Transverse colon (tissue), 4 donors: Measurements from ENCODE around the gene VTA1. TPM values are rescaled to one million over a fixed set of nuclear protein-coding genes. Genes with fewer than 3 reads are reported as not detected.

Source experiments
- DNase-seq: peaks from one replicate; pipeline ENCODE4 v3.0.0-alpha.2; 2019
- H3K27ac ChIP-seq, 4 donors: fragments of 200-600 bp; sonication (generic); 2 replicates each; pipeline ENCODE4 v1.5.1; 2016 to 2018; ENCODE audit warnings: inconsistent platforms in 4 of 4
- H3K27me3 ChIP-seq: fragments of 200-600 bp; sonication (generic); 2 replicates; pipeline ENCODE4 v1.5.1; 2017; ENCODE audit warnings: inconsistent platforms
- H3K36me3 ChIP-seq, 4 donors: fragments of 200-600 bp; sonication (generic); 2 replicates each; pipeline ENCODE4 v1.5.1; 2017 to 2019; ENCODE audit warnings: inconsistent platforms in 4 of 4
- H3K4me1 ChIP-seq, 4 donors: fragments of 200-600 bp; sonication (generic); 2 replicates each; pipeline ENCODE4 v1.5.1; 2017 to 2020; ENCODE audit warnings: inconsistent platforms in 4 of 4
- H3K4me3 ChIP-seq, 4 donors: fragments of 200-600 bp; sonication (generic); 1 replicate in 1 of 4; 2 replicates in 3 of 4; pipeline versions ENCODE4 v1.5.1 to v1.6.1; 2017 to 2019; ENCODE audit warnings: inconsistent platforms in 4 of 4
- H3K9me3 ChIP-seq, 2 donors: fragments of 200-600 bp; sonication (generic); 2 replicates each; pipeline ENCODE4 v1.5.1; 2017 to 2019; ENCODE audit warnings: inconsistent platforms in 2 of 2
- EP300 ChIP-seq: sonication (generic); formaldehyde crosslinking; IDR thresholded peaks from one replicate; pipeline ENCODE4 v1.6.1; 2017; ENCODE audit warnings: antibody characterized with exemption, low read depth
- POLR2A ChIP-seq: fragments of 450-650 bp; IDR thresholded peaks from one replicate; pipeline ENCODE4 v1.6.1; 2016; ENCODE audit warnings: antibody characterized with exemption, mild to moderate bottlenecking, moderate library complexity
- POLR2AphosphoS5 ChIP-seq, 3 donors: sonication (generic); formaldehyde crosslinking; IDR thresholded peaks; one replicate each; pipeline ENCODE4 v1.6.1; 2016; ENCODE audit warnings: antibody characterized with exemption in 3 of 3
- WGBS, 2 donors: methylation state at CpG; one replicate each; pipeline ENCODE4 v1.1.5; 2018; ENCODE audit warnings: low coverage in 1 of 2; 5-methylcytosine and 5-hydroxymethylcytosine counted together
- in situ Hi-C, 4 donors: fragments of 200-750 bp; cut with MboI; loops; one replicate each; pipeline versions ENCODE4 v1.15.0 to v1.15.1; 2017; ENCODE audit warnings: low sequenced_read_pairs in 3 of 4, low pct_ligation_motif_present in 1 of 4, low pct_unique_long_range_greater_than_20kb in 1 of 4
- intact Hi-C: fragments of 100-400 bp; cut with DNase I; formaldehyde crosslinking; loops from one replicate; pipeline ENCODE4 v1.15.1; 2023; ENCODE audit warnings: low total_unique reads
- total RNA-seq, 4 donors: library from RNA; depleted of rRNA; stranded (reverse); fragments of >200 nt; gene quantifications; one replicate each; pipeline ENCODE4 v1.1.0, GENCODE V29; 2016
- TF ChIP-seq, protein P1 (sequence below), 5 experiments: fragments of 200-600 bp in 3 of 5; fragments of 450-650 bp in 2 of 5; sonication (generic) in 3 of 5; IDR thresholded peaks; 1 replicate in 2 of 5; 2 replicates in 3 of 5; pipeline ENCODE4 v1.5.1; 2016 to 2017; ENCODE audit warnings: antibody characterized with exemption in 5 of 5, inconsistent platforms in 3 of 5, mild to moderate bottlenecking in 2 of 5, moderate library complexity in 1 of 5

VTA1 gene
- total RNA-seq, 4 donors from 2014 or later: 10.5 to 52.6 (median 37.2) TPM

DNA sequence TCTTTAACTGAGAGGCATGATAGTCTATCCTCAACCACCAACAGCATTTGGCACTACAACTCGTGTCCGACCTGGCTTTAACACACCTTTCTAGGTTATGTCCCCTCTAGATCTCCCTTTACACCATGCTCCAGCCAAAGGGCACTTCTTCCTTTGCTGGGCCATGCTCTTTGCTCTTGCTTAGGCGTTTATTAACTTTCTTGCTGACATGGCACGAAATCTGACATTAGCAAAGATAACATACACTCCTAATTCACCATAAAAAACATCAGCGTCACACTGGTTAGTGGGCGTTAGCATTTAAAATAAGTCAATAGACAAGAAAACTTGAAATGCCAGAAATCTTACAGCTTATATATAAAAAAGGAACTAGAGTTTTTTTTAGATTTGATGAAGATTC, 107.5 kb downstream of the VTA1 start:
- H3K27ac ChIP-seq: no peak overlapping the region
- no peak overlapping the region for H3K4me3 ChIP-seq
- 68 to 72% methylated on average over 6 of the region's 6 CpGs for WGBS, 2 donors
- TF ChIP-seq POLR2A: no peak
- TF ChIP-seq EP300: no peak
- TF ChIP-seq, protein P1, sequence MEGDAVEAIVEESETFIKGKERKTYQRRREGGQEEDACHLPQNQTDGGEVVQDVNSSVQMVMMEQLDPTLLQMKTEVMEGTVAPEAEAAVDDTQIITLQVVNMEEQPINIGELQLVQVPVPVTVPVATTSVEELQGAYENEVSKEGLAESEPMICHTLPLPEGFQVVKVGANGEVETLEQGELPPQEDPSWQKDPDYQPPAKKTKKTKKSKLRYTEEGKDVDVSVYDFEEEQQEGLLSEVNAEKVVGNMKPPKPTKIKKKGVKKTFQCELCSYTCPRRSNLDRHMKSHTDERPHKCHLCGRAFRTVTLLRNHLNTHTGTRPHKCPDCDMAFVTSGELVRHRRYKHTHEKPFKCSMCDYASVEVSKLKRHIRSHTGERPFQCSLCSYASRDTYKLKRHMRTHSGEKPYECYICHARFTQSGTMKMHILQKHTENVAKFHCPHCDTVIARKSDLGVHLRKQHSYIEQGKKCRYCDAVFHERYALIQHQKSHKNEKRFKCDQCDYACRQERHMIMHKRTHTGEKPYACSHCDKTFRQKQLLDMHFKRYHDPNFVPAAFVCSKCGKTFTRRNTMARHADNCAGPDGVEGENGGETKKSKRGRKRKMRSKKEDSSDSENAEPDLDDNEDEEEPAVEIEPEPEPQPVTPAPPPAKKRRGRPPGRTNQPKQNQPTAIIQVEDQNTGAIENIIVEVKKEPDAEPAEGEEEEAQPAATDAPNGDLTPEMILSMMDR (IDR thresholded peaks at IDR 0.05): no peak
- TF ChIP-seq POLR2AphosphoS5 (IDR thresholded peaks at IDR 0.05): no peak
- H3K27me3 ChIP-seq: no peaks in the 10 kb centered on the region
- no peaks in the 10 kb centered on the region for H3K36me3 ChIP-seq
- intact Hi-C loops: no loop called here
- H3K9me3 ChIP-seq: no peaks in the 10 kb centered on the region
- no peak for DNase-seq
- no peaks in the 10 kb centered on the region for H3K4me1 ChIP-seq
- in situ Hi-C loops: no loop called here

DNA sequence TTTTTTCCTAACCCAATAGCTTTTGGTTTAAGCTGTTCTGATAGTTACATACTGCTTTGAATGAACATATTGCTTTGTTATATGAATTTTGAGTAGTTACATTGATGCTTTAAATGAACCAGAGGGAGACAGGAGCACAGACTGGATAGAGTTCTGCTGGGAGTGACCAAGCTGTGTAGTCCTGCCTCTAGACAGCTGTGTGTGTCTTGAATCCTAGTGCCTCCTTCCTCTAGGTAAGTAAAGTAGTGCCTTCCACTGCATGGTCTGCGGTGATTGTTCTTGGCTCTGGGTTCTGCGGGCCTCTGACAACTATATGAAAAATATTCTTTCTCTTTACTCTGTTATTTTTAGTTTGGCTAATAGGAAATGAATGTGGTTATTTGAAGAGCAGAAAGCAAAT, 108.7 kb downstream of the VTA1 start:
- H3K27ac ChIP-seq: no peak overlapping the region
- no peaks in the 10 kb centered on the region for H3K27me3 ChIP-seq
- no peaks in the 10 kb centered on the region for H3K9me3 ChIP-seq
- no peak for DNase-seq
- no peaks in the 10 kb centered on the region for H3K4me1 ChIP-seq
- no peak overlapping the region for H3K4me3 ChIP-seq
- H3K36me3 ChIP-seq: no peaks in the 10 kb centered on the region
- intact Hi-C loops (no loop called here), in situ Hi-C loops (no loop called here)
- WGBS, 2 donors: 53 to 82% methylated on average over 2 of the region's 2 CpGs
- no peak for TF ChIP-seq EP300

DNA sequence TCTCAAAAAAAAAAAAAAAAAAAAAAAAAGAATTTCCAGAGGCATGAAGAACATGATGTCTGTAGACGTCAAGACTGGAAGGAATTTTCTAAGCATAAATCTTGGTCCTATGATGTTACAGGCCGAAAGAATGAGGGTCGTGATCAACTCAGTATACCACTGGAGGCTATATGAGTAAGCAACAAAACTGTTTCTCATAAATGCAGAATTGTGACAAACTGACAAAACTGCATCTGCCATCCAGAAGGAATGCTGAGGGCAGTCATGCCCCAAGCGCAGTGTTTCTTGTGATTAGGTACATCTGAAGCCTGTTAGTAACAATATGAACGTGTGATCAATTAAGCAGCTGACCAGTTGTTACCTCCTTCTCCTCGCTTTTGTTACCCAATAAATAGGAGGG, 111.2 kb downstream of the VTA1 start:
- Histone ChIP-seq H3K36me3 (no peaks in the 10 kb centered on the region), H3K27me3 (no peaks in the 10 kb centered on the region), H3K27ac (no peak overlapping the region), H3K4me3 (no peak overlapping the region), H3K4me1 (no peaks in the 10 kb centered on the region), H3K9me3 (no peaks in the 10 kb centered on the region)
- DNase-seq: no peak
- WGBS, 2 donors: 90 to 92% methylated on average over 5 to 6 of the region's 6 CpGs
- no peak for TF ChIP-seq EP300
- no peak for TF ChIP-seq POLR2AphosphoS5 (IDR thresholded peaks at IDR 0.05)
- TF ChIP-seq, protein P1 (IDR thresholded peaks at IDR 0.05): no peak
- TF ChIP-seq POLR2A: no peak
- intact Hi-C loops (no loop called here), in situ Hi-C loops (no loop called here)

DNA sequence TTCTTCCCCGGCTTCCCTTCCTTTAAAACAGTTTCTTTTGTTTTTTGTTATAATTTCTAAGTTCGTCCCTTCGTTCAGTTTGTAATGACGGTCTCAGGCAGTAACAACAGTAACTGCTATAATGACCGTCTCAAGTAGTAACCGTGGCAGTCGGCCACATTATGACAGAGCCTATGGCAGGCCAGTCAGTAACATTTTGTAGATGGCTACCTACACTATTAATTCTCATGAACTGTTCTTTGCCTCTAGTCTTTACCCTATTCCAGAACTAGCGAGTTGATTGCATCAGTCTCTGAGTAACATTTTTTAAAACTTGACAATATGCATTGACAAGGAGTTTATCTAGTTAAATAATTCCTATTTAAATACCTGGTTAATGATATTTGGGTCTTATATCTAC, 111.7 kb downstream of the VTA1 start:
- Histone ChIP-seq H3K9me3 (no peaks in the 10 kb centered on the region), H3K27ac (no peak overlapping the region), H3K36me3 (no peaks in the 10 kb centered on the region), H3K4me1 (no peaks in the 10 kb centered on the region), H3K4me3 (no peak overlapping the region), H3K27me3 (no peaks in the 10 kb centered on the region)
- TF ChIP-seq, protein P1 (IDR thresholded peaks at IDR 0.05): no peak
- TF ChIP-seq POLR2AphosphoS5 (IDR thresholded peaks at IDR 0.05) (no peak), POLR2A (no peak), EP300 (no peak)
- intact Hi-C loops (no loop called here), in situ Hi-C loops (no loop called here)
- 97 to 100% methylated on average over 1 to 8 of the region's 8 CpGs for WGBS, 2 donors
- no peak for DNase-seq

DNA sequence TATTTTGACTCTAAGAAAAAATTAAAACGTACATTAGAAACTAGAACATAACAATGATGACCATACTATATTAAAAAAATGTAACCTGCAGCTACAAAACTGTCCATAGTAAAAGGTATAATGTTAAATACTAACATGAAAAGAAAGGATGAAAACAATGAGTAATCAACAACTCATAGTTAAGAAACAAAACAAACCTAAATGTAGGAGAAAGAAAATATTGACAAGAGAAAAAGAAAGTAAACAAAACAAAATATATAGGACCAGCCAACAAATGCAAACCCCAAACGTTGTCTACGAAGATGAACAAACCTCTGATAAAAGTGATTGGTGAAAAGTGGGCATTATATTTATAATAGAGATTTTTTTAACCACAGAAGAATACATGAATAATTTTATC, 113.7 kb downstream of the VTA1 start:
- no peaks in the 10 kb centered on the region for H3K36me3 ChIP-seq
- in situ Hi-C loops: no loop called here
- intact Hi-C loops: no loop called here
- H3K4me3 ChIP-seq: no peak overlapping the region
- no peaks in the 10 kb centered on the region for H3K9me3 ChIP-seq
- H3K27ac ChIP-seq: no peak overlapping the region
- DNase-seq: no peak
- 67 to 79% methylated on average over 3 of the region's 3 CpGs for WGBS, 2 donors
- H3K4me1 ChIP-seq: no peaks in the 10 kb centered on the region
- TF ChIP-seq POLR2A: no peak
- TF ChIP-seq, protein P1 (IDR thresholded peaks at IDR 0.05): no peak
- TF ChIP-seq EP300: no peak
- TF ChIP-seq POLR2AphosphoS5 (IDR thresholded peaks at IDR 0.05): no peak
- no peaks in the 10 kb centered on the region for H3K27me3 ChIP-seq
